B cell (primary cell): ENCODE results near the gene SLC1A2. TPM values are rescaled to one million over a fixed set of nuclear protein-coding genes. Genes with fewer than 3 reads are reported as not detected.

ENCODE experiments used
- ATAC-seq: fragments of 200-7000 bp; cut with Tn5 transposase; one replicate; pipeline ENCODE4 v1.10.0; 2021; ENCODE audit warnings: low read depth, mild to moderate bottlenecking, moderate number of reproducible peaks, moderate library complexity
- CTCF ChIA-PET: fragments of 350-600 bp; sonication (Branson Sonifier 250); formaldehyde crosslinking; loops from one replicate; lab custom pipeline; 2021; ENCODE audit warnings: antibody characterized with exemption, inconsistent platforms; lab: Charles Lee
- POLR2A ChIA-PET: fragments of 350-600 bp; sonication (Branson Sonifier 250); formaldehyde crosslinking; loops from one replicate; lab custom pipeline; 2021; ENCODE audit warnings: antibody characterized with exemption; lab: Charles Lee
- DNase-seq: peaks from one replicate; pipeline ENCODE4 v3.0.0; 2013
- H2AFZ ChIP-seq: 2 replicates; pipeline ENCODE4 v1.6.1; 2012; ENCODE audit warnings: mild to moderate bottlenecking, low read depth, low read length; ENCODE audit not compliant: insufficient read depth, poor library complexity, severe bottlenecking
- H3K27ac ChIP-seq, 2 donors: 1 replicate in 1 of 2; 2 replicates in 1 of 2; pipeline ENCODE4 v1.5.1; 2012 to 2013; ENCODE audit warnings: low read length in 2 of 2, mild to moderate bottlenecking in 2 of 2, moderate library complexity in 1 of 2
- H3K27me3 ChIP-seq, 4 experiments: fragments of 200-600 bp in 1 of 4; sonication (generic) in 1 of 4; replicated peaks in 1 of 4; 1 replicate in 2 of 4; 2 replicates in 2 of 4; pipeline versions ENCODE4 v1.6.1 to v1.7.0; 2013 to 2016; ENCODE audit warnings: low read length in 3 of 4, mild to moderate bottlenecking in 2 of 4, mixed read lengths in 1 of 4, moderate library complexity in 1 of 4; ENCODE audit not compliant: insufficient read depth in 4 of 4, control insufficient read depth in 3 of 4; ENCODE audit errors: control extremely low read depth in 1 of 4
- H3K36me3 ChIP-seq, 2 experiments: replicated peaks in 1 of 2; 1 replicate in 1 of 2; 2 replicates in 1 of 2; pipeline versions ENCODE4 v1.6.1 to v1.7.1; 2013; ENCODE audit warnings: low read length in 1 of 2; ENCODE audit not compliant: insufficient read depth in 2 of 2, control insufficient read depth in 1 of 2; ENCODE audit errors: control extremely low read depth in 1 of 2, extremely low read depth in 1 of 2
- H3K4me1 ChIP-seq, 2 donors: fragments of 200-600 bp in 1 of 2; sonication (generic) in 1 of 2; 1 replicate in 1 of 2; 2 replicates in 1 of 2; pipeline versions ENCODE4 v1.5.1 to v1.6.1; 2013 to 2017; ENCODE audit warnings: low read length in 2 of 2; ENCODE audit not compliant: control insufficient read depth in 2 of 2, insufficient read depth in 2 of 2
- H3K4me2 ChIP-seq: replicated peaks from 2 replicates; pipeline ENCODE3; 2012; ENCODE audit warnings: mild to moderate bottlenecking, low read depth, low read length; ENCODE audit not compliant: poor library complexity, severe bottlenecking
- H3K4me3 ChIP-seq, 5 experiments: fragments of 200-600 bp in 1 of 5; sonication (generic) in 1 of 5; 1 replicate in 3 of 5; 2 replicates in 2 of 5; pipeline versions ENCODE4 v1.5.1 to v1.7.0; 2011 to 2016; ENCODE audit warnings: low read length in 4 of 5, mild to moderate bottlenecking in 4 of 5, low read depth in 2 of 5, control low read depth in 1 of 5, moderate library complexity in 1 of 5; ENCODE audit not compliant: insufficient read depth in 1 of 5; ENCODE audit errors: control extremely low read depth in 1 of 5, extremely low read depth in 1 of 5
- H3K79me2 ChIP-seq: fragments of 200-600 bp; sonication (generic); one replicate; pipeline ENCODE4 v1.6.0; 2016; ENCODE audit warnings: low read length; ENCODE audit not compliant: control insufficient read depth, insufficient read depth
- H3K9ac ChIP-seq: fragments of 200-600 bp; sonication (generic); 2 replicates; pipeline ENCODE4 v1.6.1; 2017; ENCODE audit warnings: mild to moderate bottlenecking, low read length, moderate library complexity
- H3K9me3 ChIP-seq, 3 donors: one replicate each; pipeline versions ENCODE4 v1.6.1 to v1.7.1; 2013; ENCODE audit warnings: low read length in 2 of 3; ENCODE audit not compliant: control insufficient read depth in 2 of 3, insufficient read depth in 1 of 3; ENCODE audit errors: control extremely low read depth in 1 of 3
- H4K20me1 ChIP-seq: 2 replicates; pipeline ENCODE4 v1.6.0; 2012; ENCODE audit warnings: mild to moderate bottlenecking, low read length; ENCODE audit not compliant: insufficient read depth, control insufficient read depth, poor library complexity, severe bottlenecking
- H3K27ac Mint-ChIP-seq: one replicate; pipeline ENCODE4 v1.8.0; 2021; ENCODE audit warnings: mixed read lengths
- H3K27me3 Mint-ChIP-seq: one replicate; pipeline ENCODE4 v1.8.0; 2021; ENCODE audit warnings: mixed read lengths
- H3K4me1 Mint-ChIP-seq: one replicate; pipeline ENCODE4 v1.8.0; 2021; ENCODE audit warnings: mixed read lengths
- H3K4me3 Mint-ChIP-seq: one replicate; pipeline ENCODE4 v1.8.0; 2021; ENCODE audit warnings: mixed read lengths
- H3K9me3 Mint-ChIP-seq: one replicate; pipeline ENCODE4 v1.8.0; 2022; ENCODE audit warnings: mixed read lengths; ENCODE audit not compliant: insufficient read depth
- CTCF ChIP-seq: fragments of 200-600 bp; IDR thresholded peaks from one replicate; pipeline ENCODE4 v1.8.0; 2022; ENCODE audit warnings: antibody characterized with exemption, mild to moderate bottlenecking
- EZH2 ChIP-seq: IDR thresholded peaks from 2 replicates; pipeline ENCODE4 v1.6.1; 2012; ENCODE audit warnings: borderline replicate concordance, low read depth, mild to moderate bottlenecking, moderate library complexity, low read length; ENCODE audit not compliant: insufficient read depth, poor library complexity, severe bottlenecking
- WGBS: methylation state at CpG from one replicate; pipeline ENCODE4 v1.1.5; 2013; ENCODE audit warnings: missing lambda C conversion rate; ENCODE audit not compliant: insufficient coverage; 5-methylcytosine and 5-hydroxymethylcytosine counted together
- intact Hi-C: fragments of 100-400 bp; cut with micrococcal nuclease; formaldehyde crosslinking; loops from one replicate; pipeline ENCODE4 v1.10.0; 2022
- polyA plus RNA-seq: library from polyadenylated mRNA; depleted of rRNA; stranded (reverse); fragments of >200 nt; gene quantifications from 2 replicates; pipeline ENCODE4 v1.2.3, GENCODE V29; 2012
- total RNA-seq, 2 donors: library from RNA; stranded (reverse); fragments of 120-200 nt in 1 of 2; gene quantifications; 1 replicate in 1 of 2; 2 replicates in 1 of 2; pipeline versions ENCODE4 v1.2.3 to v1.2.4, GENCODE V29; 2013 to 2022

The SLC1A2 gene
- total and polyA plus RNA-seq, 2 donors (not counting 1 experiment from before 2014, with no cell fraction given), result not detected

- Histone ChIP-seq H3K27me3 (no peaks in the 10 kb centered on the region), H3K4me3 (no peak overlapping the region), H3K27ac (no peak overlapping the region), H4K20me1 (no peaks in the 10 kb centered on the region), H2AFZ (no peak overlapping the region), H3K79me2 (no peaks in the 10 kb centered on the region), H3K4me2 (no peak overlapping the region), H3K9ac (no peak overlapping the region), H3K9me3 (no peaks in the 10 kb centered on the region), H3K36me3 (no peaks in the 10 kb centered on the region), H3K4me1 (peaks cover 10 to 18% of the 10 kb centered on the region in 2 donors)
- ATAC-seq (no peak), DNase-seq (no peak)
- intact Hi-C loops, result no loop called here
- WGBS, result no CpG with 5 or more reads among the region's 5 CpGs
- Mint-ChIP-seq H3K4me3 (no peak overlapping the region), H3K27ac (no peak overlapping the region), H3K9me3 (no peaks in the 10 kb centered on the region), H3K4me1 (peaks cover 23% of the 10 kb centered on the region), H3K27me3 (no peaks in the 10 kb centered on the region)
- TF ChIP-seq CTCF (no peak), EZH2 (no peak)
- ChIA-PET CTCF (interaction anchor here (0.7 to 11.8 kb wide), 16 partner anchors 12 to 874 kb away, joined by 3 to 248 read pairs (median 3); partner anchors contain the start of gene ELF5), POLR2A (no interaction called here)
Observed at GRCh38 chr11:35388061-35388460, 31.3 kb downstream of the SLC1A2 start.

DNA sequence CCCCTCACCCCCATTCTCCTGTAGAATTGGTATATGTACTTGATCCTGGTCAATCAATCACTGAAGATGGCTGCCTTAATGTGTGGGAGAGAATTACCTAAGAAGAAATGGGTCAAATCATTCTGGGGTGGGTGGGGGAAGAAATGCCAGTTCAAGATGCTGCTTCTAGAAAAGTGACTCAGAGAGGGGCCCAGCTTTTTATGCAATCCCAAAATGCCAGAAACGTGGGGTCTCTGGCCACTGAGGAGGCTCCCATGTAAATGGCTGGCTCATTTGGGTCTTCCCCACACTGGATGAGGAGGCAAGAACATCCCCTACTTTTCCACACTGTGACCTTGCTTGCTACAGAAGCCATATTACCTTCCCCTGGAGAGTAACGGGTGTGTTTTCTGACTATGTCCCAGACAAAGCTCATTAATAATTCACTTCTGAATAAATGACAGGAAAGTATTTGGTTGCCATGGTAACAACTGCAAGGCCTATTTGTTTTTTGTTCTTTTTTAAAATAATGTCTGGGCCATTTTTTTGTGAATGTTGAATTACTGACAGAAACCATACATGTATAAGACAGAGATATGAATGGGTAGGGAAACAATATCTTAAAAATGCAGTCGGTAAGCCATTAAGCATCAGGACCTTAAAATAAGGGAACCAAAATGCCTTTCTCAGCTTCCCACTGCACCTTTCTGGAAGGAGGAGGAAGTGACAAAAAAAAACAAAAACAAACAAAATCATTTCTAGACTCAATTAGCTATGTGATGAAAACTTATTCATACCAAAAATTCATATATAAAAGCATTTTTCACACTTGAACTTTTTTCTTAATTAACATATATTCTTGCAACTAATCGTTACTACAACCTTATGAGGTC lies 32.0 kb downstream of the SLC1A2 start:
- Histone ChIP-seq H3K9me3 (no peaks in the 10 kb centered on the region), H3K27me3 (no peaks in the 10 kb centered on the region), H3K4me1 (peaks cover 10 to 18% of the 10 kb centered on the region in 2 donors), H3K79me2 (no peaks in the 10 kb centered on the region), H2AFZ (no peak overlapping the region), H3K4me2 (no peak overlapping the region), H3K9ac (no peak overlapping the region), H3K4me3 (no peak overlapping the region), H3K36me3 (no peaks in the 10 kb centered on the region), H4K20me1 (no peaks in the 10 kb centered on the region), H3K27ac (no peak overlapping the region)
- Mint-ChIP-seq H3K4me3 (no peak overlapping the region), H3K27ac (no peak overlapping the region), H3K27me3 (no peaks in the 10 kb centered on the region), H3K4me1 (peaks cover 23% of the 10 kb centered on the region), H3K9me3 (no peaks in the 10 kb centered on the region)
- WGBS, result 77% methylated on average over 1 of the region's 4 CpGs
- peak; percentile 58 for TF ChIP-seq CTCF
- no peak for TF ChIP-seq EZH2
- no peak for ATAC-seq
- CTCF ChIA-PET, result interaction anchor here (0.7 to 11.8 kb wide), 20 partner anchors 9 to 873 kb away, joined by 3 to 248 read pairs (median 3); partner anchors contain the start of gene ELF5
- no peak for DNase-seq
- POLR2A ChIA-PET, result interaction anchor here (0.5 kb wide), 1 partner anchor 464 kb away, joined by 3 read pairs; no protein-coding TSS in a partner anchor
- intact Hi-C loops, result no loop called here
